ENCODE measurements around the gene SLC35E3. TPM values are rescaled to one million over a fixed set of nuclear protein-coding genes. Genes with fewer than 3 reads are reported as not detected.
"Not testable (repeated sequence)": the region's sequence is repeated elsewhere in the genome, so short reads cannot be mapped to it uniquely, and the experiment has no call there.

SLC35E3 gene
- total RNA-seq, 1 experiment from 2014 or later = 4.9 TPM

DNA sequence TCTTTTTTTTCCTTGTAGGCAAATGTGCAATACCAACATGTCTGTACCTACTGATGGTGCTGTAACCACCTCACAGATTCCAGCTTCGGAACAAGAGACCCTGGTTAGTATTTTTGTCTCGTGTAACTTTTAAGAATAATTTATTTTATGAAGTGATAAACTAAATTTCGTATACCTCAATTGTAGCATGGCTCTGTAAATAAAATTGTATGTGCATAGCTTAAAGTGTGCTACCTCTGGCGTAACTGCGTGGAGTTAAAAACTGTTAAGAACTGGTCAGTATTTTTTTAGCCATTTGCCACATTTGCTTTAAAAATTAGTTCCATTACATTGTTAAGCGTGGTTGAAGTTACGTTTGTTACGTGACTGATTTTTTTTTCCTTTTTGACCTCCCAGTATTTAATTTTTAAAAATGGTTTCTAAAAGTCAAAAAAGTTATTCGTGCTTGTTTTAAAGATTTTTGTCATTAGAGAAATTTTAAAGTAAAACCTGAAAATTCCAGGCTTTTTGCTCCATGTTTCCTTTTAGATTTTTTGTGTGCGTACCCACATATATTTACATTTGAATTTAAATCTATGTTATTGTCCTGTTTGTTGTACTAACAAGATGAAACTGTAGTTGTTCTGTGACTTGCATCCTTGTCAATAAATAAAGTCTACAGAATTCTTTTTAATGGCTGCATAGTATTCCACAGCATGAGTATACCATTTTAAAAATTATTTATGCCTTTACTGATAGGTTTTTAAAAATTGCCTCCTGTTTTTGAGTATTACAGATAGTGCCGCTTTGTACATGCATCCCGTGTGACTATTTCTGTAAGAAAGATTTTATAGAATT lies 63.4 kb downstream of the SLC35E3 start:
- Histone ChIP-seq H3K4me2 (ENCODE audit: low read length) (peak overlapping the region; percentile 84), H3K27ac (ENCODE audit: low read depth, low read length) (peak overlapping the region; percentile 99), H3K4me3 (replicated peaks in 1 of 2; ENCODE audit: low read depth in 1 of 2, low read length in 2 of 2) (peak overlapping the region; percentile 95 to 96), H3K4me1 (ENCODE audit: control insufficient read depth in 1 of 2, insufficient read depth in 2 of 2, low read length in 2 of 2) (peaks cover 6 to 31% of the 10 kb centered on the region in 2 experiments; a peak in 3 of 4 replicates), H3K9ac (ENCODE audit: low read length) (peak overlapping the region; percentile 100), H3K27me3 (ENCODE audit: insufficient read depth, low read length) (no peaks in the 10 kb centered on the region), H3K9me2 (ENCODE audit: insufficient read depth) (no peaks in the 10 kb centered on the region), H4K20me1 (ENCODE audit: insufficient read depth) (peaks cover 4% of the 10 kb centered on the region; the same call in 1 of the 2 replicates), H3K79me2 (ENCODE audit: insufficient read depth, low read length) (peaks cover 64% of the 10 kb centered on the region), H2AFZ (ENCODE audit: low read depth, low read length, poor library complexity, severe bottlenecking) (no peak overlapping the region), H3K9me3 (ENCODE audit: control insufficient read depth in 1 of 2, insufficient read depth in 1 of 2, low read depth in 1 of 2, low read length in 2 of 2) (no peaks in the 10 kb centered on the region), H3K36me3 (ENCODE audit: control insufficient read depth in 1 of 2, insufficient read depth in 2 of 2, low read length in 2 of 2) (peaks cover 11 to 22% of the 10 kb centered on the region in 2 experiments; a peak in 3 of 4 replicates)
- DNase-seq (ENCODE audit: low read depth, low spot score) (no peak), ATAC-seq (no peak)
- BruUV-seq (replicated peaks) = TSS peak; percentile 65
- TF ChIP-seq CEBPB (IDR thresholded peaks at IDR 0.05; ENCODE audit: low read depth) (0 out of 2 replicates have a peak, but pooled peaks have one; percentile 8), RAD21 (IDR thresholded peaks at IDR 0.05; ENCODE audit: low read depth) (no peak)
- intact Hi-C loops (cut with micrococcal nuclease) = loop anchor here (5.0 kb wide), 1 partner anchor 477 kb away; the partner anchor contains the start of gene MDM1
- POLR2A ChIA-PET = interaction anchor here (1.4 to 1.8 kb wide), 3 partner anchors 11 to 63 kb away, joined by 3 to 4 read pairs (median 4); partner anchors contain the start of gene SLC35E3
- RAD21 ChIA-PET (ENCODE audit: low non-redundant PET in 1 of 2, low total read pairs in 2 of 2, uncharacterized antibody in 2 of 2, unreplicated experiment in 2 of 2) = interaction anchor here in 1 of 2 experiments (1.4 kb wide), 1 partner anchor 63 kb away, joined by 5 read pairs; the partner anchor contains the start of gene SLC35E3
- CTCF ChIA-PET = interaction anchor here (2.1 to 2.4 kb wide), 2 partner anchors 8 to 21 kb away, joined by 9 to 12 read pairs; no protein-coding TSS in a partner anchor

DNA sequence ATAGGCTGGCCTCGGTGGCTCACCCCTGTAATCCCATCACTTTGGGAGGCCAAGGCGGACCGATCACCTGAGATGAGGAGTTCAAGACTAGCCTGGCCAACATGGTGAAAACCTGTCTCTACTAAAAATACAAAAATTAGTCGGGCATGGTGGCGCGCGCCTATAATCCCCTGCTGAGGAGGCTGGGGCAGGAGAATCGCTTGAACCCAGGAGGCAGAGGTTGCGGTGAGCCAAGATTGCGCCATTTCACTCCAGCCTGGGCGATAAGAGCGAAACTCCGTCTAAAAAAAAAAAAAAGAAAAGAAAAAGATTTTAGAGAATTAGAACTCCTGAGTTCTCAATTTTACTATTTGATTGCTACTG lies 64.0 kb downstream of the SLC35E3 start:
- intact Hi-C loops (cut with micrococcal nuclease); H3K9ac ChIP-seq (ENCODE audit: low read length); H4K20me1 ChIP-seq (ENCODE audit: insufficient read depth); H3K9me2 ChIP-seq (ENCODE audit: insufficient read depth); ATAC-seq; RAD21 ChIA-PET (ENCODE audit: low non-redundant PET in 1 of 2, low total read pairs in 2 of 2, uncharacterized antibody in 2 of 2, unreplicated experiment in 2 of 2); H3K4me3 ChIP-seq (replicated peaks in 1 of 2; ENCODE audit: low read depth in 1 of 2, low read length in 2 of 2); H3K9me3 ChIP-seq (ENCODE audit: control insufficient read depth in 1 of 2, insufficient read depth in 1 of 2, low read depth in 1 of 2, low read length in 2 of 2); POLR2A ChIA-PET; H3K27me3 ChIP-seq (ENCODE audit: insufficient read depth, low read length); H3K27ac ChIP-seq (ENCODE audit: low read depth, low read length); BruUV-seq (replicated peaks); DNase-seq (ENCODE audit: low read depth, low spot score); H2AFZ ChIP-seq (ENCODE audit: low read depth, low read length, poor library complexity, severe bottlenecking); CTCF ChIA-PET: not testable (repeated sequence)
- Histone ChIP-seq H3K36me3 (ENCODE audit: control insufficient read depth in 1 of 2, insufficient read depth in 2 of 2, low read length in 2 of 2) (peaks cover 17 to 26% of the 10 kb centered on the region in 2 experiments; a peak in 3 of 4 replicates), H3K4me2 (ENCODE audit: low read length) (peak overlapping the region; percentile 84; the same call in 1 of the 2 replicates), H3K79me2 (ENCODE audit: insufficient read depth, low read length) (peaks cover 70% of the 10 kb centered on the region), H3K4me1 (ENCODE audit: control insufficient read depth in 1 of 2, insufficient read depth in 2 of 2, low read length in 2 of 2) (peaks cover 6 to 31% of the 10 kb centered on the region in 2 experiments; a peak in 3 of 4 replicates)

DNA sequence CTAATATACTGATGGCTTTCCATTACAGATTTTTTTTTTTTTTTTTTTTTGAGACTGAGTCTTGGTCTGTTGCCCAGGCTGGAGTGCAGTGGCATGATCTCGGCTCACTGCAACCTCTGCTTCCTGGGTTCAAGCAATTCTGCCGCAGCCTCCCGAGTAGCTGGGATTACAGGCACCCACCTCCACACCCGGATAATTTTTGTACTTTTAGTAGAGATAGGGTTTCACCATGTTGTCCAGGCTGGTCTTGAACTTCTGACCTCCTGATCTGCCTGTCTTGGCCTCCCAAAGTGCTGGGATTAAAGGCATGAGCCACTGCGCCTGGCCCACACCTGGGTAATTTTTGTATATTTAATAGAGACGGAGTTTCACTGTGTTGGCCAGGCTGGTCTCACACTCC lies 65.6 kb downstream of the SLC35E3 start:
- RAD21 ChIA-PET (ENCODE audit: low non-redundant PET in 1 of 2, low total read pairs in 2 of 2, uncharacterized antibody in 2 of 2, unreplicated experiment in 2 of 2); H3K9ac ChIP-seq (ENCODE audit: low read length); H3K4me2 ChIP-seq (ENCODE audit: low read length); H3K9me2 ChIP-seq (ENCODE audit: insufficient read depth); H4K20me1 ChIP-seq (ENCODE audit: insufficient read depth); ATAC-seq; DNase-seq (ENCODE audit: low read depth, low spot score); H2AFZ ChIP-seq (ENCODE audit: low read depth, low read length, poor library complexity, severe bottlenecking); H3K4me3 ChIP-seq (replicated peaks in 1 of 2; ENCODE audit: low read depth in 1 of 2, low read length in 2 of 2); H3K27ac ChIP-seq (ENCODE audit: low read depth, low read length); POLR2A ChIA-PET; intact Hi-C loops (cut with micrococcal nuclease); H3K27me3 ChIP-seq (ENCODE audit: insufficient read depth, low read length); H3K9me3 ChIP-seq (ENCODE audit: control insufficient read depth in 1 of 2, insufficient read depth in 1 of 2, low read depth in 1 of 2, low read length in 2 of 2): not testable (repeated sequence)
- BruUV-seq (replicated peaks) = TSS peak; percentile 1
- H3K4me1 ChIP-seq (ENCODE audit: control insufficient read depth in 1 of 2, insufficient read depth in 2 of 2, low read length in 2 of 2) = peaks cover 5 to 21% of the 10 kb centered on the region in 2 experiments; a peak in 3 of 4 replicates
- CTCF ChIA-PET = interaction anchor here (1.0 to 1.5 kb wide), 2 partner anchors 18 to 453 kb away, joined by 3 to 8 read pairs; no protein-coding TSS in a partner anchor
- H3K36me3 ChIP-seq (ENCODE audit: control insufficient read depth in 1 of 2, insufficient read depth in 2 of 2, low read length in 2 of 2) = peaks cover 23 to 36% of the 10 kb centered on the region in 2 experiments; a peak in 3 of 4 replicates
- H3K79me2 ChIP-seq (ENCODE audit: insufficient read depth, low read length) = peaks cover 86% of the 10 kb centered on the region

Data from HCT116 (cell line).